ENCODE measurements around the gene SLC66A3.
A peak's percentile ranks its signal among the peaks of the same experiment; 100 is the strongest.

The SLC66A3 gene

DNA sequence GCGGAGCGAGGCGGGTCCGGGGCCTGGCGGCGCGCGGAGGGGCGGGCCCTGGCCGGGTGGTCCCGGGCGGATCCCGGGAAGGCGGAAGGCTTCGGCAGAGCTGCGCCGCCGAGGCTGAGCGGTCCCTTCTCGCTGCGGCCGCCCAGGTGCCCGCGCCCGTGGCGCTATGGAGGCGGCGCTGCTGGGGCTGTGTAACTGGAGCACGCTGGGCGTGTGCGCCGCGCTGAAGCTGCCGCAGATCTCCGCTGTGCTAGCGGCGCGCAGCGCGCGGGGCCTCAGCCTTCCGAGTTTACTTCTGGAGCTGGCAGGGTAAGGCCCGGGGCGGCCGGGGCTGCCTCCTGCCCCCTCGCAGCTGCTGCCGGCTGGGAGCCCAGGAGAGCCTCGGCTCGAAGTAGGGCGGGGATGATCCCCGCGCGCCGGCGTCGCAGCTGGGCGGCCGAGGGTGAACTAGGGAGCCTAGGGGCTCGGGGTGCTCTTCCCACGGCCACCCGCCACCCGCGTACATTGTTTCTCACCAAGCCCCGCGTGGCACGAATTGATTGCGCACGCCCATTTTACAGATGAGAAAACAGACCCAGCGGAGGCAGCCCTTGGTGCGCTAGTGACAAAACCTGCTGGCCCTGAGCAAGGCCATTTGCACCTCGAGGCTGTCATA is at the start of gene SLC66A3:
TSS of gene SLC66A3 (plus strand) at position 87 of the 655 bp plus-strand sequence. CDS start at position 167, 80 bp downstream.
- DNase-seq (ENCODE audit: low read depth): no peak

GRCh38 chr2:11109002-11109401 is 46.3 kb upstream of the SLC66A3 start:
- DNase-seq (ENCODE audit: low read depth): no peak

- no peak for DNase-seq (ENCODE audit: low read depth)
These were observed 42.3 kb upstream of the SLC66A3 start for GRCh38 chr2:11112870-11113428.

GRCh38 chr2:11117776-11118175 is 37.5 kb upstream of the SLC66A3 start:
- DNase-seq (ENCODE audit: low read depth): no peak

- DNase-seq (ENCODE audit: low read depth): no peak
These were observed 36.5 kb upstream of the SLC66A3 start for GRCh38 chr2:11118761-11119160.

DNA sequence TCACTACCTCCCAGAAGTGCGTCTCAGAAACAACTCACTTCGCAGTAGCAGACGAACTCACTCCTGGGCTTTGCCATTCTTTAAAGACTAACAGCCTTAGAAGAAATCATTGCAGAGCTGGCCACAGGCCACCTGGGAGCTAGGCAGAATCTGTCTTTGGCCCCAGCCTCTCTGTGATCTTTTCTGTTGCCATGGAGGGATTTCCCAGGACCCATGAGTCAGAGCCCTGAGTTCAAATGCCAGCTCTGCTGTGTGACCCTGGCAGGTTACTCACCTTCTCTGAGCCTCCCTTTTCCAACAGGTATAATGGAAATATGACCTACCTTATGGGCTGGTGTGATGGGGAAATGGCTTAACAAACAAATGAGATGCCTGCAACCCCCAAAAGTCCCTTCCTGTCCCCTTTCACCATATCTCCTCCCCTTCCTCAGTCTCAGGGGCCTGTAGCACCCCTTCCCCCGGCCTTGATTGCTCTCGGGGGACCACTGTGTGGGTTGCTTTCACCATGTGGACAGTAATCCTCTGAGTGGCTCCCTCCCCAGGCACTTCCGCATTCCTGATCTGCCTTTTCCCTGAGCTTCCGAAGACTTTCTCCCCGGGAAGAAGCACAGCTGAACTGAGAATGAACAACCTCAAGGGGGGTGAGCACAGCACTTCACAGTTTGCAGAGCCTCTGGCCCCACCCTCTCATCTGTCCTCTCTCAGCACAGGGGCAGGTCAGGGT is 34.0 kb upstream of the SLC66A3 start:
- DNase-seq (ENCODE audit: low read depth): no peak

GRCh38 chr2:11121823-11122155 is 33.5 kb upstream of the SLC66A3 start:
- DNase-seq (ENCODE audit: low read depth): no peak

DNA sequence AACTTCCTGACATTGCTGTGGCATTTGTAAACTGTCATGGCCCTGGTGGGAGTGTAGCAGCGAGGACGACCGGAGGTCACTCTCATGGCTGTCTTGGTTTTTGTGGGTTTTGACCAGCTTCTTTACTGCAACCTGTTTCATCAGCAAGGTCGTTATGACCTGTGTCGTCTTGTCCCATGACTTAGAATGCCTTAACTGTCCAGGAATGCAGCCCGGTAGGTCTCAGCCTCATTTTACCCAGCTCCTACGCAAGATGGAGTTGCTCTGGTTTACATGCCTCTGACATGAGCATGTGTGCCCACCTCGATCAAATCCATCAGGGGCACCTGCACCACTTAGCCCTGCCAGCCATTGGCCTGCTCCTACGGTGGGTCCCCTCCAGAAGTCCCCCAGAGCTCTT is 32.9 kb upstream of the SLC66A3 start:
- DNase-seq (ENCODE audit: low read depth): no peak

- no peak for DNase-seq (ENCODE audit: low read depth)
These were observed 32.1 kb upstream of the SLC66A3 start for GRCh38 chr2:11123001-11123809.

DNA sequence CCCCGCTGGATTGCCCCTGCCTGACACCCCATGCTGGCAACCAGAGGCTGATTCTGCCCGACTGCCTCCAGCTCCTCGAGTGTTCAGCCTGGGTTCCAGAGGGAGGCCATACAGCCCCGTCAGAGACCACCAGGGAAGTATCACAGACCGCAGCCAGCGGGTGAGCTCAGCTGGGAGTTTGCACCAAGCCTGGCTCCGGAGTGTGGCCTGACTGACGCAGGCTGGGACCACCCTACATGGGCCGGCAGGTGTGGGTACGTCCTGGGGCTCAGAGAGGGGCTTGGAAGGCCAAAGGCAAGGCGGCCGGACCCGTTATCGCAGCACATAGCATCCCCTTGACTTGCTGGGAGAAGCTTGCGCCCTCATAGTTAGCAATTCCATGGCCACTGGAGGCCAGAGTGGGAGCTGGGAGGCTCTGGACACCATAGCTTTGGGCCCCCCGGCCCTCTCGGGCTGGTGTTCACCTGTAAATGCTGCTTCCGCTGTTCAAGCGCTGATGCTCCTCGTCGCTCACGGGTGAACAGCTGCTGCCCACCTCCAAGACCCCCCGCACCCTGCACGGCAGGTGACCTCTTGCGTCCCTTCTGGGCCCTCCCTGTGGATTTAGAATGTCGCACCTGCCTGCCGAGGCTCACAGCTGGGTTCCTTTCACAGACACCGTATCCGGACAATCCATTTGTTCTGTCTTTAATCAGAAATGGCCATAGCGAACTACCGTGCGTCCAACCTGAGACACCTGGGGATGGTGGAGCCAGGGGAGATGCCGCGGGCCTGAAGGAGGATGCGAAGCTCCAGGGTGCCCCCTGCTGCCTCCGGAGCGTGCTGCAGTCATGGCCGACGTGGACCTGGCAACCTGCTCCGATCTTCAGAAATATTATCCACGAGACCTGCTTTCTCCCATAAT is 31.2 kb upstream of the SLC66A3 start:
- DNase-seq (ENCODE audit: low read depth): peak; percentile 73

GRCh38 chr2:11124760-11125068 is 30.6 kb upstream of the SLC66A3 start:
- DNase-seq (ENCODE audit: low read depth): no peak

GRCh38 chr2:11127761-11128160 is 27.5 kb upstream of the SLC66A3 start:
- DNase-seq (ENCODE audit: low read depth): no peak

- no peak for DNase-seq (ENCODE audit: low read depth)
These were observed 26.9 kb upstream of the SLC66A3 start for GRCh38 chr2:11128243-11128951.

DNA sequence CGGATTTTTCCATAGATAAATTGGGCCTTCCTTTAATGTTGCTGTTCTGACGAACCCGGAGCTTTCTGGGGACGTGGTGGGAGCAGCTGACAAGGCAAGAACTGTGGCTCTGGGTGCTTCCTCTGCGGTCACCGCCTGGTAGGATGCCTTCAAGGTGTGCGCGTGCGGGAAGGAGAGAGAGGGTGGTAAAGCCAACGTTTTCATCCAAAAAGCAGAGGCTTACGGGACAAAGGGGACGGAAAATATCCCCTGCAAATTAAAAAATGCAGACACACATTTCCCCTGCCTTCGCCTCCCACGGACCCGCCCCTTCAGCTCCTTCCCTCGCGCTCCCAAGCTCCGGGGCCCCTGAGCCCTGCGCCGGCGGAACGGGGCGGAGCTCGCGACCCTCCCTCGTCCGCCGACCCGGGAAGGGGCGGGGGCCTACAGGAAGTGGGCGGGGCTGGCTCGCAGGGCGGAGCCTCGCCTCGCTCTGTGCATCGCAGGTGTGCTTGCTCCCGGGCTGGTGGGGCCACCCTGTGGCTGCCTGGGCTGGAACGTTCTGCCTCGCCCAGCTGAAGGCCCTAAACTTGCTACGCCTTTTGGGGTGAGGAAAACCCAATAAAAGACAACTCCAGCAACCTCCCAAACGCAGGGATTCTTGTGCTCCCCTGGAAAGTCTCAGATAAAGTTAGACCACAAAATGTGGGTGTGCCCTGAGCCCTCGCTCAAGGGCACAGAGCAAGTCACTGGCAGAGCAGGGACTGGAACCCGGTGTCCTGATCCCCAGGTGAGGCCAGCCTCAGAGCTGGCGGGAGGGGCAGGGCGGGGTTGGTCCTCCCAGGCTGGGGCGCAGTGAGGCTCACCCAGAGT is 25.4 kb upstream of the SLC66A3 start:
- DNase-seq (ENCODE audit: low read depth): peak; percentile 70

DNA sequence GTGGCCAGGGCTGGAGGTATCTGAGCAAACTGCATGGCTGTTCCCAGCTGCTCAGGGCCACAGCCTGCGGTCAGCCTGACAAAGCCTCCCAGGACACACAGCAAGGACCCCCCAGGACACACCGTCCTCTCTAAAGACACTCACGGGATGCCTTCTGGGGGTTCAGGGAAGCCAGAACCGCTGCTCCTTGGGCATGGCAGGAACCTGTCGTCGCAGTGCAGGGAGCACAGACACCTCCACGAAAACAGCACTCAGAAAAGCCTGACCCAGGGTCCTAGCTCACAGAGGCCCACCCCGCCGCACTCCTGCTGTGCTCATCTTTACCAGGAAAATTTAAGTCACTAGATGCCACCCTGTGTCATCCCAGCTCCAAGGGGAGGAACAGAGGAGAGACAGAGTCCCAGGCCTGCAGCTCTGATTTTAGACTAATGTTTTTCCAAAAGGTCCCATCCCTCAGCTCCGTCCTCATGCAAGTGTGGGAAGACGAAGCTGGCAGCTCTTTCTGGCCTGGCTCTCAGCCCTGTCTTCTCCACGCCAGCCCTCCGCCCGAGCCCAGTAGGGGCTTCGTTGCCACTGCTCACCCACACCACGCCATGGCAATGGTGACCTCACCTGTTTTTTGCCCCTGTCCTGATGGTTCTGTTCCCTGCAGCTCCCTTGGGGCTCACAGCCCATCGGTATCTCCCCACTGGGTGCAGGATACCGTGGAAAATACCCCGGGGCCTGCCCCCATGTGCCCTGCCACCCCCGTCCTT is 23.9 kb upstream of the SLC66A3 start:
- no peak for DNase-seq (ENCODE audit: low read depth)

- no peak for DNase-seq (ENCODE audit: low read depth)
These were observed 23.1 kb upstream of the SLC66A3 start for GRCh38 chr2:11132036-11132671.

DNA sequence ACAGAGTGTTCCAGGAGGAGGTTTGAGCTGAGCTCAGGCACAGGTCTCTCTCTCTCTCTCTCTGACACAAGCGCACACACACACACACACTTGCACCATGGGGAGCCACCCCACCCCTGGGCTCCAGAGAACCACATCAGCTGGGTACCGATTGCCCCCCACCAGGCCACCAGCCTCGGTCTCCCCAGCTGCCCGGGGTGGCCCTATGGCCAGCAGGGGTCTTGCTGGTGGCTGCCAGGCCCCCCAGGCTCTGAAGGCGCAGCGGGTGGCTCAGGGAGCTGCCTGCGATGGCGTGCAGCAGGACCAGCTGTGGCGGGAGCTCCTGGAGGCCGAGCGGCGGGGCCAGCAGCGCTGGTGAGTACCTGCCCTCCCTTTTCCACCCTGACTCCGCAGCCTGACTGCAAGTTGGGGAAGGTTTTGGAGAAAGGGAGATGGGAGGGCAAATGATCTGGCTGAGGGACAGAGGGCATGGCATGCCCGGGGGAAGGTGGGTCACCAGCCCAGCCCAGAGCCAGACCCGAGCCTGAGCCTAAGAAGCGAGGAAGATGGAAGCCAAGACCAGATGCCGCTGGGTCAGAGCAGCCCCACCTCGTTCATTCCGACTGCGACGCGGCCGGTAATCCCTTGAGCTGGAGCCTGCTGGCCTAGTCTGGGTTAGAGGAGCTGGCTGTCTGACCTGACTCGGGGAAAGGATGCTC is 21.9 kb upstream of the SLC66A3 start:
- no peak for DNase-seq (ENCODE audit: low read depth)

DNA sequence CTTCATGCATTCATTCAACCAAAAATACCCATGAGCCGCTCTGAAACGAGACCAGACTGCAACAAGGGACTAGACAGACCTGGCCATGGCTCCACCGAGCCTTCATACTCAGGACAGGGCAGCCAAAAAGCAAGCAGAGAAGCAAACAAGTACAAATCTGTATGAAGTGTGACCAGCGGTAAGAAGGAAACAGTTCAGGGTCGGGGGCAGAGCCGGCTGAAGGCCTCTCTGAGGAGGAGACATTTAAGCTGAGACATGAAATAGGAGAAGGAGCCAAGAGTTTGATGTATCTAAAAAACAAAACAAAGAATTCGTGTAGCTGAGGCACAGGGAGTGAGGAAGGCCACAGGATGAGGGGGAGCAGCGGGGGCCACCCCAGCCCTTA is 21.3 kb upstream of the SLC66A3 start:
- no peak for DNase-seq (ENCODE audit: low read depth)
